IPS DF 4.7 (cell line): Measurements from ENCODE around the gene EIF1AX.
A peak's percentile ranks its signal among the peaks of the same experiment; 100 is the strongest.
"Not testable (repeated sequence)": the region's sequence is repeated elsewhere in the genome, so short reads cannot be mapped to it uniquely, and the experiment has no call there.

ENCODE experiments used
- DNase-seq: peaks from one replicate; pipeline ENCODE4 v3.0.0-alpha.2; 2013; ENCODE audit warnings: low spot score; ENCODE audit errors: extremely low read depth

The EIF1AX gene

GRCh38 chrX:20141281-20142220 lies at the start of gene EIF1AX:
EIF1AX (minus strand) TSS chrX:20141838; CDS start chrX:20141640, 198 bp downstream.
- DNase-seq = peak; percentile 66

GRCh38 chrX:20189171-20189570 lies 47.5 kb upstream of the EIF1AX start:
- DNase-seq = no peak

GRCh38 chrX:20181598-20182329 lies 40.1 kb upstream of the EIF1AX start:
- DNase-seq = no peak

GRCh38 chrX:20177093-20177492 lies 35.5 kb upstream of the EIF1AX start:
- no peak for DNase-seq

- no peak for DNase-seq
Observed at GRCh38 chrX:20173856-20174255, 32.2 kb upstream of the EIF1AX start.

GRCh38 chrX:20173313-20173712 lies 31.7 kb upstream of the EIF1AX start:
- DNase-seq = no peak

- no peak for DNase-seq
Observed at GRCh38 chrX:20171887-20172286, 30.2 kb upstream of the EIF1AX start.

GRCh38 chrX:20162516-20162915 lies 20.9 kb upstream of the EIF1AX start:
- DNase-seq = not testable (repeated sequence)

- no peak for DNase-seq
Observed at GRCh38 chrX:20159797-20160385, 18.3 kb upstream of the EIF1AX start.

GRCh38 chrX:20151689-20152088 lies 10.1 kb upstream of the EIF1AX start:
- no peak for DNase-seq

- DNase-seq = no peak
Observed at GRCh38 chrX:20149326-20149725, 7.7 kb upstream of the EIF1AX start.

- DNase-seq = no peak
Observed at GRCh38 chrX:20147561-20147960, 5.9 kb upstream of the EIF1AX start.

- DNase-seq = no peak
Observed at GRCh38 chrX:20144491-20144890, 2.9 kb upstream of the EIF1AX start.

GRCh38 chrX:20143561-20143960 lies 1.9 kb upstream of the EIF1AX start:
- no peak for DNase-seq

- DNase-seq = no peak
Observed at GRCh38 chrX:20143111-20143510, 1.5 kb upstream of the EIF1AX start.

GRCh38 chrX:20140420-20140819 lies 1.2 kb downstream of the EIF1AX start:
- DNase-seq = no peak

GRCh38 chrX:20139966-20140365 lies 1.7 kb downstream of the EIF1AX start:
- no peak for DNase-seq

GRCh38 chrX:20135944-20136343 lies 5.7 kb downstream of the EIF1AX start:
- no peak for DNase-seq

GRCh38 chrX:20132666-20133065 lies 9.0 kb downstream of the EIF1AX start:
- DNase-seq = no peak

- no peak for DNase-seq
Observed at GRCh38 chrX:20130357-20130756, 11.3 kb downstream of the EIF1AX start.

GRCh38 chrX:20129547-20129946 lies 12.1 kb downstream of the EIF1AX start:
- DNase-seq = no peak

GRCh38 chrX:20128670-20129069 lies 13.0 kb downstream of the EIF1AX start:
- no peak for DNase-seq
